ENCODE measurements around the gene OR4C11.

DNA sequence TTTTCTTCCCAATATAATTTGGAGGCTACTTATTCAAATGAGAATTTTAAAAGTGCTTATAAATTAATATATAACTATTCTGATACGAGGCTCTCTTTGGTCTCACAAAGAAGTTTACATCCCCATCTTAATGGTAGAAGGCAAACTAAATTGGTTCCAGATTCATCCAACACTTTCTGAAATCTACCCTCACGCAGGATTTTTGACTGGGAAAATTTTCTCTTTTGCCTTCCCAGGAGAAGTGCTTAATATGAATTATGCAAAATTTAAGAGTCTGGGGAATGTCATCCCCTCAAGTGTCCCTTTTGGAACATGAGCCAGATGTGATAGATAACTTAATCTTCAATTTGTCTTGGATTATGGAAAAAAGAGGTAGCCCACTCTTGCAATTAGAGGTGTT is at the start of gene OR4C11:
- TF ChIP-seq, protein P1, sequence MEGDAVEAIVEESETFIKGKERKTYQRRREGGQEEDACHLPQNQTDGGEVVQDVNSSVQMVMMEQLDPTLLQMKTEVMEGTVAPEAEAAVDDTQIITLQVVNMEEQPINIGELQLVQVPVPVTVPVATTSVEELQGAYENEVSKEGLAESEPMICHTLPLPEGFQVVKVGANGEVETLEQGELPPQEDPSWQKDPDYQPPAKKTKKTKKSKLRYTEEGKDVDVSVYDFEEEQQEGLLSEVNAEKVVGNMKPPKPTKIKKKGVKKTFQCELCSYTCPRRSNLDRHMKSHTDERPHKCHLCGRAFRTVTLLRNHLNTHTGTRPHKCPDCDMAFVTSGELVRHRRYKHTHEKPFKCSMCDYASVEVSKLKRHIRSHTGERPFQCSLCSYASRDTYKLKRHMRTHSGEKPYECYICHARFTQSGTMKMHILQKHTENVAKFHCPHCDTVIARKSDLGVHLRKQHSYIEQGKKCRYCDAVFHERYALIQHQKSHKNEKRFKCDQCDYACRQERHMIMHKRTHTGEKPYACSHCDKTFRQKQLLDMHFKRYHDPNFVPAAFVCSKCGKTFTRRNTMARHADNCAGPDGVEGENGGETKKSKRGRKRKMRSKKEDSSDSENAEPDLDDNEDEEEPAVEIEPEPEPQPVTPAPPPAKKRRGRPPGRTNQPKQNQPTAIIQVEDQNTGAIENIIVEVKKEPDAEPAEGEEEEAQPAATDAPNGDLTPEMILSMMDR (IDR thresholded peaks at IDR 0.05), result no peak
- TF ChIP-seq, protein P2, sequence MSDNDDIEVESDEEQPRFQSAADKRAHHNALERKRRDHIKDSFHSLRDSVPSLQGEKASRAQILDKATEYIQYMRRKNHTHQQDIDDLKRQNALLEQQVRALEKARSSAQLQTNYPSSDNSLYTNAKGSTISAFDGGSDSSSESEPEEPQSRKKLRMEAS (CRISPR knock-in tag; IDR thresholded peaks at IDR 0.05), result no peak
